HepG2 (cell line): ENCODE measurements around the gene PCSK5. TPM values are rescaled to one million over a fixed set of nuclear protein-coding genes. Genes with fewer than 3 reads are reported as not detected.

ENCODE experiments used
- ATAC-seq: fragments of 200-7000 bp; cut with Tn5 transposase; 3 replicates; pipeline ENCODE4 v1.9.1; 2020; ENCODE audit warnings: mild to moderate bottlenecking, moderate library complexity
- BruUV-seq: library from RNA; stranded (reverse); fragments of 400-500 nt; replicated peaks from 2 replicates; lab custom pipeline; 2021; lab: Mats Ljungman, UMichigan
- CTCF ChIA-PET: fragments of 300-600 bp; formaldehyde crosslinking; extraction: SDS; loops from one replicate; lab custom pipeline; 2021; ENCODE audit warnings: low total read pairs, inconsistent platforms, low intra/inter-chr PET ratio; lab: Yijun Ruan, JAX
- POLR2A ChIA-PET: fragments of 350-600 bp; sonication (Branson Sonifier 250); formaldehyde crosslinking; loops from one replicate; lab custom pipeline; 2020; ENCODE audit warnings: antibody characterized with exemption, inconsistent platforms; lab: Yijun Ruan, JAX
- DNase-seq: peaks from one replicate; pipeline ENCODE4 v3.0.0-alpha.2; 2015; ENCODE audit warnings: low spot score
- FAIRE-seq: peaks from 3 replicates; lab custom pipeline; 2011; peaks lifted over from hg19 to GRCh38; lab: Jason Lieb, UNC
- H2AFZ ChIP-seq: one replicate; pipeline ENCODE4 v1.6.1; 2011; ENCODE audit warnings: low read length, inconsistent platforms
- H3K27ac ChIP-seq: fragments of 300-600 bp; 3 replicates; pipeline ENCODE4 v1.8.0; 2011; ENCODE audit warnings: mixed run types, mild to moderate bottlenecking, mixed read lengths, low read length, inconsistent platforms; ENCODE audit not compliant: insufficient read depth; ENCODE audit errors: extremely low read length
- H3K27me3 ChIP-seq, 2 experiments: fragments of 200-600 bp in 1 of 2; 2 replicates in 1 of 2; 3 replicates in 1 of 2; pipeline versions ENCODE4 v1.6.0 to v1.8.0; 2011; ENCODE audit warnings: low read length in 2 of 2, mild to moderate bottlenecking in 2 of 2, moderate library complexity in 2 of 2, inconsistent platforms in 1 of 2; ENCODE audit not compliant: insufficient read depth in 2 of 2, control insufficient read depth in 1 of 2
- H3K36me3 ChIP-seq, 2 experiments: fragments of 200-600 bp in 1 of 2; replicated peaks in 1 of 2; 2 replicates in 1 of 2; 3 replicates in 1 of 2; pipeline versions ENCODE4 v1.5.1 to v1.8.0; 2011; ENCODE audit warnings: low read length in 2 of 2, inconsistent platforms in 1 of 2; ENCODE audit not compliant: insufficient read depth in 2 of 2, control insufficient read depth in 1 of 2
- H3K4me1 ChIP-seq: 2 replicates; pipeline ENCODE4 v1.5.1; 2012; ENCODE audit warnings: low read length, inconsistent platforms; ENCODE audit not compliant: insufficient read depth
- H3K4me2 ChIP-seq: 2 replicates; pipeline ENCODE4 v1.6.0; 2011; ENCODE audit warnings: low read depth, low read length, inconsistent platforms
- H3K4me3 ChIP-seq, 3 experiments: fragments of 200-600 bp in 1 of 3; sonication (generic), shearing (Covaris generic) in 1 of 3; replicated peaks in 1 of 3; 2 replicates each; pipeline ENCODE4 v1.5.1; 2011 to 2016; ENCODE audit warnings: low read length in 3 of 3, inconsistent platforms in 2 of 3, low read depth in 2 of 3, mild to moderate bottlenecking in 2 of 3, control low read depth in 1 of 3, mixed read lengths in 1 of 3; ENCODE audit not compliant: insufficient read depth in 1 of 3
- H3K79me2 ChIP-seq: one replicate; pipeline ENCODE4 v1.6.1; 2011; ENCODE audit warnings: low read length, inconsistent platforms; ENCODE audit not compliant: insufficient read depth
- H3K9ac ChIP-seq: 2 replicates; pipeline ENCODE4 v1.6.0; 2011; ENCODE audit warnings: mild to moderate bottlenecking, low read depth, low read length, inconsistent platforms; ENCODE audit not compliant: insufficient read depth
- H3K9me3 ChIP-seq: 2 replicates; pipeline ENCODE4 v1.5.1; 2012; ENCODE audit warnings: mild to moderate bottlenecking, low read length
- H4K20me1 ChIP-seq: 2 replicates; pipeline ENCODE4 v1.6.0; 2011; ENCODE audit warnings: inconsistent platforms, mild to moderate bottlenecking, low read length, moderate library complexity; ENCODE audit not compliant: insufficient read depth
- ATF7 ChIP-seq, 2 experiments: fragments of 450-650 bp in 1 of 2; sonication (generic) in 1 of 2; formaldehyde crosslinking in 1 of 2; IDR thresholded peaks; 2 replicates each; pipeline versions ENCODE4 v1.4.0 to v1.6.1; 2016 to 2020; ENCODE audit warnings: antibody characterized with exemption in 1 of 2, mild to moderate bottlenecking in 1 of 2, missing genetic modification reagents in 1 of 2
- CBX1 ChIP-seq: IDR thresholded peaks from one replicate; pipeline ENCODE4 v1.6.1; 2016; ENCODE audit warnings: antibody characterized with exemption, low read depth
- HOMEZ ChIP-seq: IDR thresholded peaks from 2 replicates; pipeline ENCODE4 v1.6.1; 2016; ENCODE audit warnings: low read depth
- NFATC3 ChIP-seq: sonication (generic); formaldehyde crosslinking; IDR thresholded peaks from 2 replicates; pipeline ENCODE4 v1.5.1; 2020; ENCODE audit warnings: mild to moderate bottlenecking, missing genetic modification reagents
- NONO ChIP-seq, 2 experiments: fragments of 450-650 bp in 1 of 2; sonication (generic) in 1 of 2; formaldehyde crosslinking in 1 of 2; IDR thresholded peaks in 1 of 2; conservative IDR thresholded peaks in 1 of 2; 2 replicates each; pipeline versions ENCODE4 v1.6.1 to v1.8.0; 2017 to 2022; ENCODE audit warnings: mild to moderate bottlenecking in 1 of 2, missing genetic modification reagents in 1 of 2, moderate library complexity in 1 of 2
- RBM39 ChIP-seq: fragments of 200-400 bp; formaldehyde crosslinking; IDR thresholded peaks from one replicate; pipeline ENCODE4 v1.6.1; 2018; ENCODE audit warnings: antibody characterized with exemption, mild to moderate bottlenecking, low read depth, low read length; ENCODE audit not compliant: poor library complexity, severe bottlenecking
- RERE ChIP-seq: IDR thresholded peaks from 2 replicates; pipeline ENCODE4 v1.6.1; 2016; ENCODE audit warnings: low read depth, missing genetic modification reagents, missing compliant biosample characterization
- ZNF563 ChIP-seq: sonication (generic); formaldehyde crosslinking; IDR thresholded peaks from 2 replicates; pipeline ENCODE4 v1.8.0; 2022; ENCODE audit warnings: mild to moderate bottlenecking, moderate library complexity, missing genetic modification reagents
- ZNF747 ChIP-seq: sonication (generic); formaldehyde crosslinking; IDR thresholded peaks from 2 replicates; pipeline ENCODE4 v1.8.1; 2023; ENCODE audit warnings: missing genetic modification reagents, mild to moderate bottlenecking, borderline replicate concordance
- WGBS: methylation state at CpG from one replicate; pipeline ENCODE4 v1.1.6; 2017; ENCODE audit warnings: low lambda C conversion rate; 5-methylcytosine and 5-hydroxymethylcytosine counted together
- in situ Hi-C: cut with HindIII; loops from 2 replicates; pipeline ENCODE4 v1.10.0; 2017; ENCODE audit warnings: low pct_unique_long_range_greater_than_20kb; ENCODE audit not compliant: extremely low pct_ligation_motif_present
- intact Hi-C: fragments of 100-400 bp; cut with micrococcal nuclease; formaldehyde crosslinking; loops from one replicate; pipeline ENCODE4 v1.10.0; 2022; ENCODE audit not compliant: unreplicated experiment
- polyA plus RNA-seq, 8 experiments: library from polyadenylated mRNA; depleted of rRNA in 3 of 8; stranded (reverse) in 7 of 8; unstranded in 1 of 8; fragments of >200 nt; fragmentation: Illumina TruSeq in 4 of 8; extraction: Trizol in 4 of 8; gene quantifications; 2 replicates each; pipeline versions ENCODE4 v1.2.1 to v1.2.3, GENCODE V29; 2011 to 2016; ENCODE audit warnings: low read depth in 4 of 8, missing spikeins in 1 of 8, mixed read lengths in 1 of 8; ENCODE audit not compliant: insufficient read depth in 1 of 8
- total RNA-seq, 5 experiments: library from RNA; depleted of rRNA; stranded (reverse); fragments of >200 nt; fragmentation: Illumina TruSeq; extraction: Trizol; gene quantifications; 2 replicates each; pipeline ENCODE4 v1.2.3, GENCODE V29; 2016; ENCODE audit warnings: low read depth in 1 of 5

Gene PCSK5
- total and polyA plus RNA-seq, 2 of the 13 experiments (the other 11 are each of a cell fraction or from before 2014, with no cell fraction given): 0.55 to 0.66 TPM

- no peak overlapping the region for H3K4me3 ChIP-seq
- no peak for TF ChIP-seq NONO (IDR thresholded peaks at IDR 0.05)
- no peak for TF ChIP-seq NONO (CRISPR knock-in tag; conservative IDR thresholded peaks at IDR 0.05)
- TF ChIP-seq, all 625 proteins: peak for 0
- H3K27me3 ChIP-seq: no peaks in the 10 kb centered on the region; a peak in 1 of 5 replicates
- DNase-seq (no peak), FAIRE-seq (no peak), ATAC-seq (no peak)
- peaks cover 15% of the 10 kb centered on the region for H3K4me1 ChIP-seq
- 0% methylated on average over 1 of the region's 1 CpG for WGBS
- H3K9ac ChIP-seq: no peak overlapping the region
- in situ Hi-C loops (no loop called here), intact Hi-C loops (no loop called here)
- H3K9me3 ChIP-seq: no peaks in the 10 kb centered on the region
- POLR2A ChIA-PET: no interaction called here
- no peak overlapping the region for H3K4me2 ChIP-seq
- H3K79me2 ChIP-seq: no peaks in the 10 kb centered on the region
- no peaks in the 10 kb centered on the region for H3K36me3 ChIP-seq
- BruUV-seq: no TSS peak
- no peak overlapping the region for H2AFZ ChIP-seq
- CTCF ChIA-PET: no interaction called here
- no peaks in the 10 kb centered on the region for H4K20me1 ChIP-seq
- H3K27ac ChIP-seq: no peak overlapping the region
Observed at GRCh38 chr9:76357555-76357954, 467.1 kb downstream of the PCSK5 start.

- H3K36me3 ChIP-seq: no peaks in the 10 kb centered on the region
- intact Hi-C loops (no loop called here), in situ Hi-C loops (no loop called here)
- DNase-seq (no peak), FAIRE-seq (no peak), ATAC-seq (no peak)
- H3K4me1 ChIP-seq: peaks cover 23% of the 10 kb centered on the region
- no TSS peak for BruUV-seq
- no peak overlapping the region for H3K4me2 ChIP-seq
- no peak overlapping the region for H2AFZ ChIP-seq
- H4K20me1 ChIP-seq: no peaks in the 10 kb centered on the region
- H3K4me3 ChIP-seq: no peak overlapping the region
- H3K9ac ChIP-seq: no peak overlapping the region
- H3K27me3 ChIP-seq: no peaks in the 10 kb centered on the region; a peak in 1 of 5 replicates
- no peaks in the 10 kb centered on the region for H3K9me3 ChIP-seq
- no peaks in the 10 kb centered on the region for H3K79me2 ChIP-seq
- ChIA-PET CTCF (no interaction called here), POLR2A (interaction anchor here (1.1 kb wide), 1 partner anchor 15 kb away, joined by 3 read pairs; no protein-coding TSS in a partner anchor)
- 81% methylated on average over 10 of the region's 10 CpGs for WGBS
- H3K27ac ChIP-seq: no peak overlapping the region
- TF ChIP-seq RERE (CRISPR knock-in tag) (no peak), HOMEZ (CRISPR knock-in tag) (no peak), NFATC3 (CRISPR knock-in tag) (no peak), ATF7 (IDR thresholded peaks at IDR 0.05) (peak; percentile 57; the same call in 1 of the 2 replicates), ATF7 (CRISPR knock-in tag; IDR thresholded peaks at IDR 0.05) (no peak), RBM39 (no peak), CBX1 (no peak), ZNF563 (no peak), ZNF747 (no peak)
Observed at GRCh38 chr9:76358628-76359280, 468.3 kb downstream of the PCSK5 start.
